Colonic mucosa (tissue), 4 donors: ENCODE results near the gene ZSCAN26. TPM values are rescaled to one million over a fixed set of nuclear protein-coding genes. Genes with fewer than 3 reads are reported as not detected.

Experiments
- DNase-seq: peaks from one replicate; pipeline ENCODE4 v3.0.0-alpha.2; 2020
- H3K27ac ChIP-seq: fragments of 200-600 bp; one replicate; pipeline ENCODE4 v1.8.0; 2021
- H3K27me3 ChIP-seq: fragments of 200-600 bp; one replicate; pipeline ENCODE4 v1.8.0; 2021
- H3K36me3 ChIP-seq: fragments of 200-600 bp; one replicate; pipeline ENCODE4 v1.8.0; 2021
- H3K4me1 ChIP-seq: fragments of 200-600 bp; one replicate; pipeline ENCODE4 v1.8.0; 2021; ENCODE audit warnings: mild to moderate bottlenecking
- H3K4me3 ChIP-seq: fragments of 200-600 bp; one replicate; pipeline ENCODE4 v1.8.0; 2021
- H3K9ac ChIP-seq, 2 donors: one replicate each; pipeline ENCODE4 v1.7.0; 2013; ENCODE audit warnings: control low read depth in 2 of 2, low read depth in 2 of 2, low read length in 2 of 2
- H3K9me3 ChIP-seq: fragments of 200-600 bp; one replicate; pipeline ENCODE4 v1.8.0; 2021
- CTCF ChIP-seq: fragments of 200-600 bp; IDR thresholded peaks from one replicate; pipeline ENCODE4 v1.8.0; 2022; ENCODE audit warnings: antibody characterized with exemption, mild to moderate bottlenecking
- intact Hi-C: fragments of 100-400 bp; cut with DNase I; formaldehyde crosslinking; loops from one replicate; pipeline ENCODE4 v1.14.1; 2022
- total RNA-seq, 2 donors: library from RNA; stranded (reverse); fragmentation: NEBNext Ultra II Directional in 1 of 2; extraction: Animal tissue kit (Norgen Biotek cat#: 25700) in 1 of 2; gene quantifications; one replicate each; pipeline ENCODE4 v1.2.1, GENCODE V29; 2021
- donor health status: healthy.
- donor health status: DM: no; HTN: no; CAD: no.
- donor health status: DM: no; HTN: no; CAD: no.

ZSCAN26 gene
- 1 to 10 TPM; 4.2 to 7.8 TPM for total RNA-seq

GRCh38 chr6:28266962-28267694, at the start of gene ZSCAN26:
ZSCAN26 (plus strand) TSS chr6:28267143; CDS start chr6:28271920, 4,777 bp downstream.
- intact Hi-C loops, result no loop called here
- Histone ChIP-seq H3K4me3 (peak within 1 kb of the TSS; percentile 82), H3K9me3 (no peaks in the 10 kb centered on the region), H3K9ac (peak within 1 kb of the TSS; percentile 75 to 78), H3K27ac (peak within 1 kb of the TSS; percentile 65), H3K27me3 (no peaks in the 10 kb centered on the region), H3K36me3 (no peaks in the 10 kb centered on the region), H3K4me1 (no peaks in the 10 kb centered on the region)
- no peak for TF ChIP-seq CTCF
- peak; percentile 86 for DNase-seq

GRCh38 chr6:28217890-28218289, 49.1 kb upstream of the ZSCAN26 start:
- H3K27me3 ChIP-seq, result no peaks in the 10 kb centered on the region
- no peaks in the 10 kb centered on the region for H3K9me3 ChIP-seq
- peak overlapping the region; percentile 48 for H3K4me3 ChIP-seq
- intact Hi-C loops, result no loop called here
- H3K36me3 ChIP-seq, result no peaks in the 10 kb centered on the region
- H3K4me1 ChIP-seq, result no peaks in the 10 kb centered on the region
- no peak overlapping the region for H3K27ac ChIP-seq
- H3K9ac ChIP-seq, result peak overlapping the region in 1 of 2 donors; percentile 47
- TF ChIP-seq CTCF, result no peak
- DNase-seq, result no peak

GRCh38 chr6:28218312-28219248, 48.4 kb upstream of the ZSCAN26 start:
- Histone ChIP-seq H3K36me3 (no peaks in the 10 kb centered on the region), H3K4me3 (peak overlapping the region; percentile 48), H3K27ac (peak overlapping the region; percentile 61), H3K9me3 (no peaks in the 10 kb centered on the region), H3K9ac (peak overlapping the region; percentile 28 to 47), H3K4me1 (no peaks in the 10 kb centered on the region), H3K27me3 (no peaks in the 10 kb centered on the region)
- peak; percentile 78 for DNase-seq
- intact Hi-C loops, result no loop called here
- TF ChIP-seq CTCF, result no peak

- no peaks in the 10 kb centered on the region for H3K27me3 ChIP-seq
- no peaks in the 10 kb centered on the region for H3K4me1 ChIP-seq
- H3K27ac ChIP-seq, result no peak overlapping the region
- H3K9ac ChIP-seq, result no peak overlapping the region
- intact Hi-C loops, result loop anchor here (5.0 to 10.0 kb wide), 2 partner anchors 134 to 138 kb away; partner anchors contain the start of gene ZNF165
- DNase-seq, result no peak
- no peaks in the 10 kb centered on the region for H3K36me3 ChIP-seq
- H3K4me3 ChIP-seq, result no peak overlapping the region
- TF ChIP-seq CTCF, result no peak
- no peaks in the 10 kb centered on the region for H3K9me3 ChIP-seq
Measured at GRCh38 chr6:28220257-28221133, 46.4 kb upstream of the ZSCAN26 start.
